DLD1 (cell line): ENCODE measurements around the gene SMARCD3.

Experiments used
- in situ Hi-C: cut with HindIII; loops from 2 replicates; pipeline ENCODE4 v1.10.0; 2017; ENCODE audit warnings: low sequenced_read_pairs

SMARCD3 gene

DNA sequence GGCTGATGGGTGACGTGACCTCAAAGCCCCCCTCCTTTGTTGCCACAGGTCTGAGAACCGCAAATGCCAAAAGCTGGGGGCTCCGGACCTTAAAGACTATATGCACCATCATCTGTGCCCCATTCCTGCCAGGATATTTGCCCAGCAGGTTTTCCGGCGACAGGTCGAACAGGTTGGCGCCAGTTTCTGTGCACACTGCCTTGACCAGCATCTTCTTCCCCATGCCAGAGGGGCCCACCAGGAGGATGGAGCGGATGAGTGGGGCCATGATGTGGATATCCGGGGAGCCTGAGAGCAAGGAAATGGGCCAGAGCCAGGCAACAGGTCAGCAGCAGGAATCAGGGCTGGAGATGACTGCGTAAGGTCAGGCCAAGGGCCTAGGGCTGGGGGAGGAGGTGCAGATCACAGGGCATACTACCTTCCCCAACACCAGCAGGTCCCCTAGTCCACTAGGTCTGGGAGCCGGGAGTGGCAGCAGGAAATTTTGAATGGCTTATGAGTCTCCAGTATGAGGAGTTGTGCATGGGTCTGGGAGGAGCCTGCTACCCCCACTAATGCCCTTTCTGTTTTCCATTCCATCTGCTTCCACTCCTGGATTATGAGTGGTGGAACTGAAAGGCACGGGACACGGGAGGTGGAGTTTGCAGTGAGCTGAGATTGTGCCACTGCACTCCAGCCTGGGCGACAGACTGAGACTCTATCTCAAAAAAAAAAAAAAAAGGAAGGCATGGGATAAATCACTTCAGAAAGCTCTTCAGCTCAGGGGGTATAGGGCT, 55.1 kb downstream of the SMARCD3 start:
- in situ Hi-C loops: no loop called here

- in situ Hi-C loops: no loop called here
Observed at GRCh38 chr7:151192002-151192539, 56.4 kb downstream of the SMARCD3 start.

- in situ Hi-C loops: no loop called here
Observed at GRCh38 chr7:151191544-151191943, 57.0 kb downstream of the SMARCD3 start.

DNA sequence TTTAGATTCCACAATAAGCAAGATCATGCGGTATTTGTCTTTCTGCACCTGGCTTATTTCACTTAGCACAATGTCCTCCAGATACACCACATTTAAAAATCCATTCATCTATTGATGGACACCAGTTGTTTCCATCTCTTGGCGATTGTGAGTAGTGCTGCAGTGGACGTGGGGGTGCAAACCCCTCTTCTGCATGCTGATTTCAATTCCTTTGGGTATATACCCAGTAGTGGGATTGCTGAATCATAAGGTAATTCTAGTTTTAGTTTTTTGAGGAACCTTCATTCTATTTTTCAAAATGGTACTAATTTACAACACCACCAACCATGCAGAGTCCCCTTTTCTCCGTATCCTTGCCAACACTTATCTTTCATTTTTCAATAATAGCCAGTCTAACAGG, 59.5 kb downstream of the SMARCD3 start:
- in situ Hi-C loops: no loop called here
